Measurements from ENCODE around the gene TNFSF15.
A peak's percentile ranks its signal among the peaks of the same experiment; 100 is the strongest.

The TNFSF15 gene

DNA sequence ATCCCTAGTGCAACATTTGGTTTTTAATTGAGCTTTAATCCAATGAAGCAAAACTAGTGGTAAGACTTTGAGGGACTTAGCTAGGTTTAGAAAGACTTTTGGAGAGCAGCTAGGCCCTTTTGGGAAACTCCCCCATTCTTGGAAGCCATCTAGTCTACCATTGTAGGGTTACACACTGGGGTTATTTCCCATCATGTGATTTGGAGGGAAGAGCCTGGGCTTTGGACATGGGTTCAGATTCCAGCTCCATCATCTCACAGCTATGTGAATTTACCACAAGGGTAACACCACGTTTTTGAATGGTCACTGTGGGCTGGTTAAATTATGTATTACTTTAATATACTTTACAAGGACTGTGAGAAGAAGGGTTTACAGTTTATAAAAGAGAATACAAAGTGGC, 18.3 kb upstream of the TNFSF15 start:
- DNase-seq, result no peak

GRCh38 chr9:114823441-114823840, 17.6 kb upstream of the TNFSF15 start:
- DNase-seq, result no peak

GRCh38 chr9:114822708-114823107, 16.9 kb upstream of the TNFSF15 start:
- DNase-seq, result no peak

DNA sequence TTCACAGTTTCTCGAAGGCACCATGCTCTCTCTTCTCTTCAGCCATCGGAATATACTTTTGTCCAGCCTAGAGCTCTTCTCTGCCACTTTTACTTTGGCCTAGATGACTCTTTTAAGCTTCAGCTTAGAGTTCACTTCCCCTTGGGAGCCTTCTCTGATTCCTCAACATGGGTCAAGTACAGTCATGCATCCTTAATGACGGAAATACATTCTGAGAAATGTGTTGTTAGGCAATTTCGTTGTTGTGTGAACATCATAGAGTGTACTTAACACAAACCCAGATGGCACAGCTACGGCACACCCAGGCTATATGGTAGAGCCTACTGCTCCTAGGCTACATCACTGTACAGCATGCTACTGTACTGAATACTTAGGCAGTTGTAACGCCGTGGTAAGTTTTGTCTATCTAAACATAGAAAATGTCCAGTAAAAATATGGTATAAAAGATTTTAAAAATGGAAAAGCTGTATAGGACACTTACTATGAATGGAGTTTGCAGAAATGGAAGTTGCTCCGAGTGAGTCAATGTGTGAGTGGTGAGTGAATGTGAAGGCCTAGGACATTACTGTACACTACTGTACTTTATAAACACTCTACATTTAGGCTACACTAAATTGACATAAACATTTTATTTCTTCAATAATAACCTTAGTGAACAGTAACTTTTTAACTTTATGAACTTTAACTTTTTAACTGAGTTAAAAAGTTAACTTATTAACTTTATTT, 15.1 kb upstream of the TNFSF15 start:
- no peak for DNase-seq

DNA sequence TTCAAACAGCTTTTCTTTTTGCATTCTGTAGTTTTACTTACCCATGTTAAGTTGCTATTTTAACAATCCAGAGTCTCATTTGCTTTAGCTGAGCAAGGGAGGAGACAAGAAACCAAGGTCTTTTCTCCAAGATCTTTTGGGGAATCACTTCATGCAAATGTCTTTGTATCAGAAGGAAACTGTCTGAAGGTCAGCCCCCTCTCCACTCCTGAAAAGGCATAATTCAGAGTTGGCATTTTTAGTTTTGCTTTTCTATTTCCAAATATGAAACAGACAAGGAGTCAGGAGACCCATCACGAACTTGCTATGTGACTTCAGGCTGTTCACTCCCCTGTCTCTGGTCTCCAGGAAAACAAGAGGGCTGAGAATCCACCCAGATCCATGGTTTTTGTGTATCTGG, 12.3 kb upstream of the TNFSF15 start:
- no peak for DNase-seq

- no peak for DNase-seq
Observed at GRCh38 chr9:114813717-114814418, 8.0 kb upstream of the TNFSF15 start.

GRCh38 chr9:114811966-114812636, 6.3 kb upstream of the TNFSF15 start:
- DNase-seq, result peak in 1 of 2 experiments; percentile 8

DNA sequence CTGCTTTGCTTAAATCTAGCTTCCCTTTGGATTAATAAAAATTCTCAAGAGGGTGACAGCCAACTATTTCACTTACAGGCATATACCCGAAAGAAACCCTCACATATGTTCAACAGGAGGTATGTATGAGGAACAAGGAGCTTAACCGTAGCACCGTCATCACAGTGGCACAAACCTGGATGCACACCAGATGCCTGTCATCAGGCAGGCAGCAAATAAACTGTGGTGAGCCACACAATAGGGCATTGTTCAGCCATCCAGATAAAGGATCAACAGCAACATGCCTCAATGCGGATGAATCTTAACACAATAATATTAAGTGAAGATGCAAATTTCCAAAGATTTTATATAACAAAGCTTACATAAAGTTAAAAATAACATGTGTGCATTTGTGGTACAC, 5.5 kb upstream of the TNFSF15 start:
- no peak for DNase-seq

DNA sequence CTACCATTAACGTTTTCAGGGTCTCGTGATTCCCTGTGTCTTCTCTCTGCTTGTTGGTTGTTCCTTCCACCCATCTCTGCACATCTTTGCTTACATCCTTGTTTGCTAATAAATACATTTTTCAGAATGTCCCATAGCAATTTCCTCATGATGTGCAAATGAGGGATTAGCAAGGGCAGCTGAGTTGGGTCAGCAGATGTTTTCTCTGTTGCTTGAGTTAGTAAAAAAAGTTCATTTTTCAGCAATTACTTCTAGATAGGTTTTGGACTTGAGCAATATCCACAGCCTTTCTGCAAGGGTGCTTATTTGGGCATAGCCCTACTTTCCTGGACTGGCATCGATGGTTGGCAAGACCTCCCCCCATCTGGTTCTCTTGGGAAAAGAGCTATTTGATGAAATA, 4.8 kb upstream of the TNFSF15 start:
- DNase-seq, result no peak

DNA sequence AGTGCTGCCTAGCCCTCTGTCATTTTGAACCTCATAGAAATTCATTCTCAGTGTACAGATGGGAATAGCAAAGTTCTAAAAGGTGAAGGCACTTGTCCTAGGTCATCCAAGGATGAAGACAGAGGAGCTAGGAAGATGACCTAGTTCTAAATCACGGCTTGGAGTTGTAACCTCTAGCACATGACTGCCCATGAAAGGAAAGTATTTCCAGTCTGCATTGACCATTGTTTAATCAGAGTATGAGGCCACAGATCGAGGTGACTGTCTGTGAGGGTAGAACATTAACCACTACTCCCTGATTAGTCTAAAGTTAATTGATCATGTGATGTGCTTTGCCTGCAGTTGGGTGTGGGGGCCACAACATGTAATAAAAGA, 674 bp upstream of the TNFSF15 start:
- DNase-seq, result no peak

GRCh38 chr9:114804505-114804904, 1.3 kb downstream of the TNFSF15 start:
- peak in 1 of 2 experiments; percentile 18 for DNase-seq

- no peak for DNase-seq
Observed at GRCh38 chr9:114803479-114804265, 2.2 kb downstream of the TNFSF15 start.

DNA sequence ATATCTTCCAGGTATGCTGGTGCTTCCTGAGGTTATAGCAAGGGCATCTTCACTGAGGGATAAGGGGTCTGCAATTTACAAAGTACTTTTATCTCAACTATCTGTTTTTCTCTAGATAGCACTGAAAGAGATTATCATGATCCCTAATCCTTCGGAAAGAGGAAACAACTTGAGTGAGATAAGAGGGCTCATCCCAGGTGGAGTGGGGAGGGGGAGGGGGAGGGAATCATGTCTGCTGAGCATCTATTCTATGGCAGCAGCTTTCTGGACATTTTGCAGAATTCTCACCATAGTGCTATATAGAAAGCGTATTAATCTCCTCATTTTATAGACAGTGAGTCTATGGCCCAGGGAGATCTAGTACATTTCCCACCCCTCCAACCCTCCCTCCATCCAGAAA, 5.9 kb downstream of the TNFSF15 start:
- no peak for DNase-seq

DNA sequence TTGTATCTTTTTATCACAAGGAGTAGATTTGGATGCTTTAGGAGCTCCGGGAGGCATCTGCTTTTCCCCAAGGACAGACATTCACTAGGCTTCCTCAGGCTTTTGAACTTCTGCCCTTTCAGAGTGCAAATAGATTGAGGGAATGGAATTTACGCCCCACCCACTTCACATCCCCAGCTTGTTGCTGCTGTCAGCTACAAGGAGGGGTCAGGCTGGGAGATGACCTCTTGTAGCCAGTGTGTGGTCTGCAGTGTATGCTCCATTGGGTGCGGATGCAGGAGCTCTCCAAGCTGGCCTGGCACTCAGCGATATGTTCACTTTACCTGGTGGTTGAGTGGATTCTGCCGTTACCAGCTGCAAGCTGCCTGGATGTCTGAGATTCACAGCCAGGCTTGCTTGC, 6.4 kb downstream of the TNFSF15 start:
- peak in 1 of 2 experiments; percentile 29 for DNase-seq

DNA sequence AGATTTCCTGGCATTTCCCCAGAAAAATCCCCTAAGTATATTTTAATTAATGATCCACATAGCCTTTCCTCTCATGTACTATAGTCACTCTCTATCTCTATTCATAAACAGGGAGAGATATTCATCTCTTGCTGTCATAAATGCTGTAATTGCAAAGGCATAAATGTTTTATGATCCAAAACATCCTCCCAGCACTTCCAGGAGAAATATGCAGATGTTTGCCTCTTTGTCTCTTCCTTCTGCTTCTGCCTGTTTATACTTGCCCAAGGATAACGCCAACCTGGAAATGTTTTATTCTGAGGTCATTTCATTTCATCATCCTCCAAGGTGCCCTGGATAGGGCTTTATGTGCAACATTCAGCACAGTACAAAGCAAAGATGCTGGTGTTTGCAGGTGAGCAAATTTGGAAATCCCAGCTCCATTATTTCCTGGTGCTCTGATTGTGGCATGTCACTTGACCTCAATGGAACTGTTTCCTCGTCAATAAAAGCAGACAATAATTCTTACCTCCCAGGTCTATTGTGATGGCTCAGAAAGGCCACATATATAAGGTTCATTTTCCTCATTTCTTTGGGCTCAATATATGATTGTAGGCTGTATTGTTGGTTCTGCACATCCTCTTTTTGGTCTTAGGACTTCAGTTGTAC, 6.9 kb downstream of the TNFSF15 start:
- DNase-seq, result peak in 1 of 2 experiments; percentile 8

DNA sequence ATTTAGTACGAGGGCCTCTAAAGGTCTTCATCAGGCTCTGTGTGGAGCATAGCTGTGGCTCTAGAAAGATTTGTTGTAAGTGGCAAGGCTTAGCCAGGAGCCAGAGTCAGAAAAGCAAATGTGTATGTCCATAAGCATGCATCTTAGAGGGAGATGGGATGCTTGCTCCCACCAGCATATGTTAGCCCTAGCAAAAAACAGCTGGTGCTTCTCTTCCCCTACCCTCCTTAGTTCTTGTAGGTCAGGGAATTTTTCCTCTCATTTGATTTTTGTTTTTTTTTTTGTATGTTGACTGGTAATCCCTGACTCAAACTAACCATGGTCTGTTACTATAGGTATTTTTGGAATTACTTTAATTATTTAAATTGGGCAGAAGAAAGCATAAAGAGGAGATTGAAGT, 7.7 kb downstream of the TNFSF15 start:
- no peak for DNase-seq

- no peak for DNase-seq
Observed at GRCh38 chr9:114792396-114792795, 13.4 kb downstream of the TNFSF15 start.

- DNase-seq, result no peak
Observed at GRCh38 chr9:114791736-114792135, 14.1 kb downstream of the TNFSF15 start.

- no peak for DNase-seq
Observed at GRCh38 chr9:114791312-114791711, 14.5 kb downstream of the TNFSF15 start.

GRCh38 chr9:114790521-114790920, 15.3 kb downstream of the TNFSF15 start:
- no peak for DNase-seq

DNA sequence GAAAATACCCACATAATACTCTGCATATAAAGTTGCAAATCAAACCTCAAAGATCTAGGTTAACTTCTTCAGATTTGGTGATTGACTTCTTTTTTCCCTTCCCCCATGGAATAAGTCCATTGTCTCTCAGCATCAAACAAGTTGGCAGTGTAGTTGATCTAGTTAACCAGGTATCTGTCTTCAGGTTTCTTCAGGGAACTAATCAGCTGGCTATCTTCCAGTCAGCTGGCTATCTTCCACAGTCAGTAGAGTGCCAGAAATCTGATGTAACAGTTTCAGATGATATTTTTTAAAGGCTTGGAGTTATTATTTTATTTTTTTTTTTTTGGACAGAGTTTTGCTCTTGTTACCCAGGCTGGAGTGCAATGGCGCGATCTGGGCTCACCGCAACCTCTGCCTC, 16.8 kb downstream of the TNFSF15 start:
- DNase-seq, result no peak

DNA sequence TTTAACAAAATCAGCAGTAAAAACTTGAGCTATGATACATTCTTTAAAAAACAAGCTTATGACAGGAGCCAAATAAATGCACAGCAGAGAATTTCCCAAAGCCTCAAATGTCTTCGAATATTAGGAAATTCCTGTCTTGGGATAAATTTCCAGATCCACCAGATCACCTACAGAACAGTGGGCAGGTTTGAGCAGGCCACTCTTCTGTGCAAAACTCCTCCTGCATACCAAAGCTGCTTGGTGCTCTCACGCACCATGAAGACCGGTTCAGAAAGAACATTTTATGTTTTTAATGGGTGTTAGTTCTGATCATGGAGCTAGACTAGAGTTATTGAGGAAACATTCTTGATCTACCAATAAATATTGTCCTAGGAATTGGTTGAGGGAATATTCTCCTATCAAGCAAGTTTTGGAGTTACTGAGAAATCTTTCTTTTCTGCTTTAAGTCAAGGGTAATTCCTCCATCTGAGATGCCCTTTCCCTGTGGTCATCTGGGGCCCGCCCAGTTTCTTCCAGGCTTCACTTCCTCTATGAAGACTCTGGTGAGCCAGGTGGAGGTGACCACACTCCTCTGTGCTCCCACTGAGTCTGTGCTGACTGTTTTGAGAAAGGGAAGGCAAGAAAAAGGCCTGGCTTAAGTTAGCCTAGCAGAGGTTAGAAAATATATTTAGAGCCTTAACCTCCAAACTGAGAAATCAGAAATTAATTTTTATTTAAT, 17.9 kb downstream of the TNFSF15 start:
- no peak for DNase-seq
